Endothelial cell of umbilical vein (primary cell): ENCODE results near the gene RHOB.

Experiments used
- CTCF ChIP-seq, 2 donors: IDR thresholded peaks; 1 replicate in 1 of 2; 2 replicates in 1 of 2; pipeline ENCODE4 v1.5.1; 2011; ENCODE audit warnings: low read length in 2 of 2, mild to moderate bottlenecking in 2 of 2, moderate library complexity in 2 of 2, control low read depth in 1 of 2, inconsistent platforms in 1 of 2, low read depth in 1 of 2; ENCODE audit not compliant: insufficient read depth in 1 of 2; ENCODE audit errors: extremely low read depth in 1 of 2
- EZH2 ChIP-seq: IDR thresholded peaks from 2 replicates; pipeline ENCODE4 v1.6.1; 2012; ENCODE audit warnings: borderline replicate concordance, low read depth, mild to moderate bottlenecking, moderate library complexity, low read length, inconsistent platforms; ENCODE audit not compliant: severe bottlenecking
- FOS ChIP-seq: IDR thresholded peaks from 2 replicates; pipeline ENCODE4 v1.6.1; 2011; ENCODE audit warnings: mild to moderate bottlenecking, low read length, moderate library complexity, borderline replicate concordance; ENCODE audit not compliant: insufficient read depth
- GATA2 ChIP-seq: IDR thresholded peaks from 2 replicates; pipeline ENCODE4 v1.7.0; 2011; ENCODE audit warnings: low read depth, mild to moderate bottlenecking, moderate library complexity, mixed read lengths, low read length; ENCODE audit not compliant: insufficient read length, insufficient read depth
- JUN ChIP-seq: IDR thresholded peaks from 2 replicates; pipeline ENCODE4 v1.6.1; 2011; ENCODE audit warnings: borderline replicate concordance, low read depth; ENCODE audit not compliant: insufficient read length, insufficient read depth
- MAX ChIP-seq: IDR thresholded peaks from 2 replicates; pipeline ENCODE4 v1.6.1; 2011; ENCODE audit not compliant: insufficient read depth, insufficient read length
- POLR2A ChIP-seq: IDR thresholded peaks from 2 replicates; pipeline ENCODE4 v1.6.1; 2012; ENCODE audit warnings: low read depth, mild to moderate bottlenecking, control low read depth, low read length
- POLR2AphosphoS5 ChIP-seq: IDR thresholded peaks from 2 replicates; pipeline ENCODE4 v1.6.1; 2012; ENCODE audit warnings: low read depth, mild to moderate bottlenecking, control low read depth, low read length, moderate library complexity; ENCODE audit not compliant: insufficient read depth

DNA sequence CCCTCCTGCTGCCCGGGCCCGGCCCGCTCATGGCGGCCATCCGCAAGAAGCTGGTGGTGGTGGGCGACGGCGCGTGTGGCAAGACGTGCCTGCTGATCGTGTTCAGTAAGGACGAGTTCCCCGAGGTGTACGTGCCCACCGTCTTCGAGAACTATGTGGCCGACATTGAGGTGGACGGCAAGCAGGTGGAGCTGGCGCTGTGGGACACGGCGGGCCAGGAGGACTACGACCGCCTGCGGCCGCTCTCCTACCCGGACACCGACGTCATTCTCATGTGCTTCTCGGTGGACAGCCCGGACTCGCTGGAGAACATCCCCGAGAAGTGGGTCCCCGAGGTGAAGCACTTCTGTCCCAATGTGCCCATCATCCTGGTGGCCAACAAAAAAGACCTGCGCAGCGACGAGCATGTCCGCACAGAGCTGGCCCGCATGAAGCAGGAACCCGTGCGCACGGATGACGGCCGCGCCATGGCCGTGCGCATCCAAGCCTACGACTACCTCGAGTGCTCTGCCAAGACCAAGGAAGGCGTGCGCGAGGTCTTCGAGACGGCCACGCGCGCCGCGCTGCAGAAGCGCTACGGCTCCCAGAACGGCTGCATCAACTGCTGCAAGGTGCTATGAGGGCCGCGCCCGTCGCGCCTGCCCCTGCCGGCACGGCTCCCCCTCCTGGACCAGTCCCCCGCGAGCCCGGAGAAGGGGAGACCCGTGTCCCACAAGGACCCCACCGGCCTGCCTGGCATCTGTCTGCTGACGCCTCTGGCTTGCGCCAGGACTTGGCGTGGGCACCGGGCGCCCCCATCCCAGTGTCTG is 767 bp downstream of the RHOB start:
- TF ChIP-seq CTCF (IDR thresholded peaks at IDR 0.05; ENCODE audit: extremely low read depth in 1 of 2, insufficient read depth in 1 of 2, low read depth in 1 of 2, low read length in 2 of 2) (no peak), JUN (no peak), POLR2A (peak; percentile 96), POLR2AphosphoS5 (peak; percentile 93), EZH2 (no peak), MAX (no peak), FOS (no peak), GATA2 (no peak)
